Ishikawa (cell line): Measurements from ENCODE around the gene AEN.

ENCODE experiments used
- CEBPB ChIP-seq: IDR thresholded peaks from 2 replicates; pipeline ENCODE4 v1.6.1; 2012
- EP300 ChIP-seq: IDR thresholded peaks from 2 replicates; pipeline ENCODE4 v1.6.1; 2012; ENCODE audit warnings: borderline replicate concordance
- FOXM1 ChIP-seq: IDR thresholded peaks from 2 replicates; pipeline ENCODE4 v1.6.1; 2012; ENCODE audit warnings: low read depth, borderline replicate concordance
- MAX ChIP-seq: IDR thresholded peaks from 2 replicates; pipeline ENCODE4 v1.6.1; 2012
- NFIC ChIP-seq: IDR thresholded peaks from 2 replicates; pipeline ENCODE4 v1.6.1; 2012
- RAD21 ChIP-seq: IDR thresholded peaks from 2 replicates; pipeline ENCODE4 v1.6.1; 2012; ENCODE audit warnings: low read depth
- REST ChIP-seq: IDR thresholded peaks from 2 replicates; pipeline ENCODE4 v1.6.1; 2012; ENCODE audit warnings: low read depth, mild to moderate bottlenecking
- TCF12 ChIP-seq: IDR thresholded peaks from 2 replicates; pipeline ENCODE4 v1.6.1; 2012; ENCODE audit warnings: low read depth
- YY1 ChIP-seq: IDR thresholded peaks from 2 replicates; pipeline ENCODE4 v1.6.1; 2012; ENCODE audit warnings: low read depth
- ZBTB7A ChIP-seq: IDR thresholded peaks from 2 replicates; pipeline ENCODE4 v1.6.1; 2012; ENCODE audit warnings: low read depth

- TF ChIP-seq EP300: no peak
- TF ChIP-seq ZBTB7A: no peak
- TF ChIP-seq TCF12: no peak
- no peak for TF ChIP-seq MAX
- TF ChIP-seq REST: no peak
- TF ChIP-seq NFIC: no peak
- no peak for TF ChIP-seq RAD21
- TF ChIP-seq YY1: no peak
- TF ChIP-seq CEBPB: no peak
- TF ChIP-seq FOXM1: no peak
These were observed 3.9 kb downstream of the AEN start for GRCh38 chr15:88624971-88625490.
